KMS-11 (cell line): ENCODE results near the gene CAT.
"Not testable (repeated sequence)": the region's sequence is repeated elsewhere in the genome, so short reads cannot be mapped to it uniquely, and the experiment has no call there.

Source experiments
- H2AFZ ChIP-seq: fragments of 200-600 bp; sonication (generic); 2 replicates; pipeline ENCODE4 v1.6.1; 2016; ENCODE audit warnings: antibody characterized with exemption, mixed run types, low read depth
- H3K27ac ChIP-seq: fragments of 200-600 bp; sonication (generic); 2 replicates; pipeline ENCODE4 v1.6.1; 2016; ENCODE audit warnings: mild to moderate bottlenecking, mixed run types
- H3K27me3 ChIP-seq: fragments of 200-600 bp; sonication (generic); 2 replicates; pipeline ENCODE4 v1.6.1; 2017; ENCODE audit warnings: mild to moderate bottlenecking, low read depth, mixed run types, moderate library complexity; ENCODE audit not compliant: insufficient read depth
- H3K36me3 ChIP-seq: fragments of 200-600 bp; sonication (generic); 2 replicates; pipeline ENCODE4 v1.6.1; 2017; ENCODE audit warnings: mild to moderate bottlenecking, mixed run types; ENCODE audit not compliant: insufficient read depth
- H3K4me1 ChIP-seq: fragments of 200-600 bp; sonication (generic); 2 replicates; pipeline ENCODE4 v1.6.1; 2016; ENCODE audit warnings: mild to moderate bottlenecking, low read depth, mixed run types; ENCODE audit not compliant: poor library complexity, severe bottlenecking
- H3K4me2 ChIP-seq: fragments of 200-600 bp; sonication (generic); 2 replicates; pipeline ENCODE4 v1.7.0; 2016; ENCODE audit warnings: mild to moderate bottlenecking, mixed run types
- H3K4me3 ChIP-seq: fragments of 200-600 bp; sonication (generic); IDR thresholded peaks from 2 replicates; pipeline ENCODE4 v1.6.1; 2017; ENCODE audit warnings: low read depth, low read length, mixed read lengths; ENCODE audit not compliant: insufficient read depth
- H3K79me2 ChIP-seq: fragments of 200-600 bp; sonication (generic); 2 replicates; pipeline ENCODE4 v1.6.1; 2016; ENCODE audit warnings: low read depth, mixed run types; ENCODE audit not compliant: insufficient read depth
- H3K9ac ChIP-seq: fragments of 200-600 bp; sonication (generic); 2 replicates; pipeline ENCODE4 v1.6.1; 2016; ENCODE audit warnings: mild to moderate bottlenecking, mixed run types
- H4K20me1 ChIP-seq: fragments of 200-600 bp; sonication (generic); 2 replicates; pipeline ENCODE4 v1.6.1; 2016; ENCODE audit warnings: mild to moderate bottlenecking, mixed run types; ENCODE audit not compliant: insufficient read depth
- TF ChIP-seq, protein P1 (sequence below): fragments of 200-600 bp; sonication (generic); conservative IDR thresholded peaks from 2 replicates; pipeline ENCODE4 v1.6.1; 2017; ENCODE audit warnings: low read depth, mild to moderate bottlenecking, antibody characterized with exemption, low read length, moderate library complexity, mixed read lengths

The CAT gene

DNA sequence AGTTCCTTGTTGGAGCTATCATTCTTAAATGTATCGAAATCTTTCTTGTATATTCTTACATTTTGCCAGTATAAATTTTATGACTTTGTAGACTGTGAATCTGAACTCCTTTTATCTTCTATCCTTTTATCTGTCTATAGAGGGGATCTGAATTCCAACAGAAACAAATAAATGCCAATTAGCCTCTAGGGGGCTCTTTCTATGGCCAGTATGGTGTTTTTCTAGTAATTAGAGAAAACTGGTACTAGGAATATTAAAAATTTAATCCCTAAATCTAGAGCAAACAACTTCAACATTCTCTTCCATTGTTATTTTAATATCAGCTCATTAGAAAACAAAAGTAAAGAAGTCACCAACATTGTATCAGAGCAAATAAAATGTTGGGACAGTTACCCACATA lies 21.5 kb upstream of the CAT start:
- H3K79me2 ChIP-seq = no peaks in the 10 kb centered on the region
- H3K9ac ChIP-seq = no peak overlapping the region
- no peaks in the 10 kb centered on the region for H3K4me1 ChIP-seq
- no peak overlapping the region for H3K4me2 ChIP-seq
- H4K20me1 ChIP-seq = no peaks in the 10 kb centered on the region
- no peak overlapping the region for H3K4me3 ChIP-seq
- TF ChIP-seq, protein P1, sequence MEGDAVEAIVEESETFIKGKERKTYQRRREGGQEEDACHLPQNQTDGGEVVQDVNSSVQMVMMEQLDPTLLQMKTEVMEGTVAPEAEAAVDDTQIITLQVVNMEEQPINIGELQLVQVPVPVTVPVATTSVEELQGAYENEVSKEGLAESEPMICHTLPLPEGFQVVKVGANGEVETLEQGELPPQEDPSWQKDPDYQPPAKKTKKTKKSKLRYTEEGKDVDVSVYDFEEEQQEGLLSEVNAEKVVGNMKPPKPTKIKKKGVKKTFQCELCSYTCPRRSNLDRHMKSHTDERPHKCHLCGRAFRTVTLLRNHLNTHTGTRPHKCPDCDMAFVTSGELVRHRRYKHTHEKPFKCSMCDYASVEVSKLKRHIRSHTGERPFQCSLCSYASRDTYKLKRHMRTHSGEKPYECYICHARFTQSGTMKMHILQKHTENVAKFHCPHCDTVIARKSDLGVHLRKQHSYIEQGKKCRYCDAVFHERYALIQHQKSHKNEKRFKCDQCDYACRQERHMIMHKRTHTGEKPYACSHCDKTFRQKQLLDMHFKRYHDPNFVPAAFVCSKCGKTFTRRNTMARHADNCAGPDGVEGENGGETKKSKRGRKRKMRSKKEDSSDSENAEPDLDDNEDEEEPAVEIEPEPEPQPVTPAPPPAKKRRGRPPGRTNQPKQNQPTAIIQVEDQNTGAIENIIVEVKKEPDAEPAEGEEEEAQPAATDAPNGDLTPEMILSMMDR = no peak
- no peak overlapping the region for H2AFZ ChIP-seq
- H3K27me3 ChIP-seq = no peaks in the 10 kb centered on the region
- no peak overlapping the region for H3K27ac ChIP-seq
- no peaks in the 10 kb centered on the region for H3K36me3 ChIP-seq

- H3K4me3 ChIP-seq = no peak overlapping the region
- H4K20me1 ChIP-seq = no peaks in the 10 kb centered on the region
- H2AFZ ChIP-seq = no peak overlapping the region
- H3K79me2 ChIP-seq = no peaks in the 10 kb centered on the region
- H3K4me1 ChIP-seq = no peaks in the 10 kb centered on the region
- H3K27ac ChIP-seq = no peak overlapping the region
- H3K36me3 ChIP-seq = no peaks in the 10 kb centered on the region
- no peak overlapping the region for H3K9ac ChIP-seq
- no peak overlapping the region for H3K4me2 ChIP-seq
- no peaks in the 10 kb centered on the region for H3K27me3 ChIP-seq
- TF ChIP-seq, protein P1 = no peak
These were observed 19.6 kb upstream of the CAT start for GRCh38 chr11:34419158-34419557.

DNA sequence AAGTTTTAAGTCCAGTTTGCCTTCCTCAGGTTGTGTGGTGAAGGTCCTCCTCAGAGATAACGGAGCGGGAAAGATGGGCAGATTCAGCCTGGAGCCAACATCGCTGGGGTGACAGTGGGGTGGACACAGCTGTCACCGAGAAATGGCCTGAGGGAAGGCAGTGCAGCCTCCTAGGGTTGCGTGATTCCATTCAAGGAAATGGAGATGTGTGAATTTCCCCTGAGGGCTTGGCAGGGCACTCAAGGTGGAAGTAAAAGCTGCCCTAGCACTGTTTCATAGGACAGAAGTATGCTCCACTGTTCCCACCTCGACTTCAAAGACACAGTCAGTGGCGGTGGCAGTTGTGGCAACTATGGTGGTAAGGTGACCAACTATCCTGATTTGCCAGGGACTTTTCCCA lies 15.4 kb upstream of the CAT start:
- H3K27me3 ChIP-seq = no peaks in the 10 kb centered on the region
- no peaks in the 10 kb centered on the region for H3K79me2 ChIP-seq
- H3K4me3 ChIP-seq = no peak overlapping the region
- TF ChIP-seq, protein P1 = no peak
- no peaks in the 10 kb centered on the region for H3K36me3 ChIP-seq
- H3K27ac ChIP-seq = no peak overlapping the region
- H3K4me2 ChIP-seq = no peak overlapping the region
- H2AFZ ChIP-seq = no peak overlapping the region
- no peaks in the 10 kb centered on the region for H4K20me1 ChIP-seq
- H3K4me1 ChIP-seq = peaks cover 9% of the 10 kb centered on the region
- H3K9ac ChIP-seq = no peak overlapping the region

GRCh38 chr11:34424826-34425225 lies 13.9 kb upstream of the CAT start:
- H3K27ac ChIP-seq, H4K20me1 ChIP-seq, H3K9ac ChIP-seq: not testable (repeated sequence)

DNA sequence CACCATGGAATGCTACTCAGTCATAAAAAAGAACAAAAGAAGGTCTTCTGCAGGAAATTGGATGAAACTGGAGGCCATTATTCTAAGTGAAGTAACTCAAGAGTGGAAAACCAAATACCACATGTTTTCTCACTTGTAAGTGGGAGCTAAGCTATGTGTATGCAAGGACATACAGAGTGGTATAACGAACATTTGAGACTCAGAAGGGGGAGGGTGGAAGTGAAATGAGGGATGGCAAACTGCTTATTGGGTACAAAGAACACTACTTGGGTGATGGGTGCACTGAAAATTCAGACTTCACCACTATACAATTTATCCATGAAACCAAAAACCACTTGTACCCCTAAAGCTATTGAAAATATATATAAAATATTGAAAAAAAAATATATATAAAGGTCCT lies 13.4 kb upstream of the CAT start:
- Histone ChIP-seq H3K4me3 (no peak overlapping the region), H3K36me3 (no peaks in the 10 kb centered on the region), H3K4me2 (no peak overlapping the region), H3K9ac (no peak overlapping the region), H3K27ac (no peak overlapping the region), H3K27me3 (no peaks in the 10 kb centered on the region), H3K4me1 (peaks cover 9% of the 10 kb centered on the region), H3K79me2 (no peaks in the 10 kb centered on the region), H4K20me1 (no peaks in the 10 kb centered on the region), H2AFZ (no peak overlapping the region)
- TF ChIP-seq, protein P1 = no peak

More at GRCh38 chr11:34424826-34425225, 13.9 kb upstream of the CAT start:
- H2AFZ ChIP-seq, H3K36me3 ChIP-seq, H3K4me2 ChIP-seq, H3K4me1 ChIP-seq, H3K79me2 ChIP-seq, H3K27me3 ChIP-seq, H3K4me3 ChIP-seq: not testable (repeated sequence)
